T47D (cell line): Measurements from ENCODE around the gene ZC3HAV1L.
"Not testable (repeated sequence)": the region's sequence is repeated elsewhere in the genome, so short reads cannot be mapped to it uniquely, and the experiment has no call there.

Experiments
- DNase-seq, 2 experiments: peaks; one replicate each; pipeline versions ENCODE4 v3.0.0 to v3.0.0-alpha.2; 2011 to 2012; ENCODE audit warnings: low read depth in 1 of 2, low spot score in 1 of 2
- JUND ChIP-seq: IDR thresholded peaks from 2 replicates; pipeline ENCODE4 v1.6.1; 2012; ENCODE audit warnings: low read depth
- in situ Hi-C: cut with HindIII; loops from 2 replicates; pipeline ENCODE4 v1.10.0; 2016; ENCODE audit warnings: low sequenced_read_pairs, low pct_unique_long_range_greater_than_20kb

ZC3HAV1L gene

DNA sequence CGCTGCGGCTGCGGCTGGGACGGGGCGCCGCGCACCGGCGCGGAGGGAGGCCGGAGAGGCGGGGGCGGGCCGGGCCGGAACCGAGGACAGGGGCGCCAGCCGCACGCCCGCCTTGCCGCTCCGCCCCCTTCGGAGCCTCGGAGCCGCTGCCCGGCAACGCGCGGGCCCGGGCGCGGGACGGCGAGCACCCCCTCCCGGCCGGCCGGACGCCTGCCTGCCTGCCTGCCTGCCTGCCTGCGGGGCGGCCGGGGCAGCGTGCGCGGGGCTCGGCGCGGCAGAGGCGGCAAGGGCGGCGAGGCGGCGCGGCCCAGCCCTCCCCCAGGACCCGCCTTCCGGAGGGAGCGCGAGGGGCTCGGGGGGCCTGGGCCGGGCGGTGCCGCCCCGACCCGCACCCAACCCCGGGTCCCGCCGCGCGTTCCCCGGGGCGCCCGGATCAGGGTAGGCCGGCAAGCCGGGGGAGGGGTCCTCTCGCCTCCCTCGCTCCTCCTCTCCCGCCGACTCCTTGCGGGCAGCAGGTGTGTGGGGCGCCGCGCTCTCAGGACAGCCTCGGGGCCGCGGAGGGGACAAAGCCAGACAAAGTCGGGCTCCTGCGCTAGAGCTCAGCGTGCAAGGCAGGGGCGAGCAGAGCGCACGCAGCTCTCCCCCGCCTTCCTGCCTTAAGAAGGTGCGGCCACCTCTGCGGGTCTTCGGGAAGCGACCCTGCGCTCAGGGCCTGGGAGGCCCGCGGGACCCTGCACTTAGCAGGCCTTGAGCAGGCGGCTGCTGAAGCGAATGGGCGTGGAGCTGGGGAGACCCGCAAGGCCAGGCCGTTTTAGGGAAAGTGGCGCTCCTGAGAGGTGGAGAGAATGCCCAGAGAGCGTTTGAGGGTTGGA is 54.3 kb downstream of the ZC3HAV1L start, which contains the start of gene KIAA1549:
Gene KIAA1549, minus strand, starts transcription at position 58 of the 872 bp plus-strand sequence. CDS start 120 bp downstream, outside the sequence.
- no peak for TF ChIP-seq JUND
- in situ Hi-C loops: no loop called here
- DNase-seq: peak; percentile 74 to 79

DNA sequence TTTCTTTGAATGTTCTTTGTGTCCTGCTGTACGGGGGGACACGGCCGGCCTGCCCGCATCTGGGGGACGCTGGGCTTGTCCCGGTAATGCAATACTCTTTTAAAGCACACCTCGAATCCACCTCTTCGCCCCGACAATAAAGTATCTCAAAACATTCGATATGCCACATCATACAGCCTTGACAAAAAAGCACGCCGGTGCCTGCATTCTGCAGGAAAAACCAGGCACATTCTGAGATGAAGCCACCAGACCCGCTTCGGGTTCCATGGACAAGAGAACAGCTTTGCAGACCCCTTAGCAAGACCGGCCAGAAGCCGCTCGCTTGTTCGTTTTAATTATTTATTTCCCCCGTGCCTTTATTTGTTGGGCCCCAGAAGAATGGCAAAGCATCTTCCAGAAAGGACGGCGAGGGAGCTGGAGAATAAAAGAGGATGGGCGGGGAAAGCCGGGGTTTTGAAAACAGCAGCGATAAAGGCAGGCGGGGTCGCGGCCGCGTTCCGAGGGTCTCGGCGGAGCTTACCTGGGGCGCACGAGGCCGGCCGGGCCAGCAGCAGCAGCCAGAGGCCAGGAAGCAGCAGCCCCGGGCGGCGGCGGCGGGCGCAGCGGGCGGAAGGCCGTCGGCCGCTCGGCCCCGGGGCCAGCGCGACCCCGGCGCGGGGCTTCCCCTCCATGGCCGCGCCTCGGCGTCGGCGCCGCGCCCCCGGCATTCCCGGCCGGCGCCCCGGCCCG is 55.1 kb downstream of the ZC3HAV1L start:
- no peak for TF ChIP-seq JUND
- DNase-seq: no peak
- in situ Hi-C loops: no loop called here

DNA sequence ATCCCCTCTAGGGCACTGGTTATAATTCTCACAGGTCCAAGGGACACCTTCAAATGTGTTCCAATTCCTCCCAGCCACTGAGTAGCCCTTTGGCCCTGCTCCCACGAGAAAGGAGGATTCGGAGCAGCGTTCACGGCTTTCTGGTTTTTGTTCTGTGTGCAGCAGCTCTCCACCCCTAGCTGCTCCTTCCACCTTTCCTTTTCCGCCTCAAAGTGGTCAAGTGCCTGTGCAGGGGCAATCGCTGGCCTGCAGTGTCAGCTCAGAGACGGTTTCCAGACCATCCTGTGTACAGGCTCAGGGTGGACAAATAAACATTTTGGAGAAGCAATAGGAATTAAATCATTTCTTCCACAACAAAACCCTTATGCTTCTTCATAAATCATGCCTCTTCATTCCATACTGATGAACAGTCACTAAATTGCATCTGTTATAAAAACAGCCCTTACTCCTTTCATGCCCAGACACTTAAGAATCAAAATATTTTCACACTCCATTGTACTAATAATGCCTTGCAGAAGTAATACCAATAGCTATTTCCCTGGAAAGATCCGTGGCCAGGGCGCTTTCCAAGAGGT is 55.8 kb downstream of the ZC3HAV1L start:
- no peak for TF ChIP-seq JUND
- DNase-seq: no peak
- in situ Hi-C loops: no loop called here

DNA sequence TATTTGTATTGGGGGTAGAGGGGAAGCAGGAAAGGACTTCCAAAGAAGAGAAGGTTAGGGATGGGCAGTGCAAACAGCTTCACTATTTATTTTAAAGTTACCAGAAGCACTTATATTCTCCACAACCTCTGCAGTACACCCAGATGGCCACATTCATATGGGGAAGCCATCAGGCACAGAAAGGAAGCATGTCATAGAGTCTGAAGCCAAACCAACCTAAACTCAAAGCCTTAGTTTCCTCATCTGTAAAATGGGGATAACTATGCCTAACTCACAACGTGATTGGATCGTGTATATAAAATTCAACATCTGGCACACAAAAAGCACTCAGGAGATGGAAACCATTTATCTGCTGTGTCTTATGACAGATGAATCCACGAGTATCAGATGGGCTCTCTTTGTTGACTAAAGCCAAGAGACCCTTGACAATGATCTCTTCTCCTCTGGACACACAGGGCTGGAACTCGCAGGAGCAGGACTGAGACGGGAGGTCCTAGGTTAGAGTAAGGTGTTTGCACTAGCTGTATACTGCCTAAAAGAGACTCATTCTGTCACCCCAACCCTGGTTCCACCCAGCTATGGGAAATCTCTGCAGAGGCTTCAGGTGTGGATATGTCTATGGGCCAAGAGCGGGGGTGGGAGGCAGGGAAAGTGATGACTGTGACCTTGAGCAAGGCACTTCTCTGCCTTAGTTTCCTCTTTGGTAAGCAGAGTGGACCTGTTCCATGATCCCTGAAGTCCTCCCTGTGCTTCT is 56.4 kb downstream of the ZC3HAV1L start:
- no peak for TF ChIP-seq JUND
- peak in 1 of 2 experiments; percentile 43 for DNase-seq
- in situ Hi-C loops: no loop called here

DNA sequence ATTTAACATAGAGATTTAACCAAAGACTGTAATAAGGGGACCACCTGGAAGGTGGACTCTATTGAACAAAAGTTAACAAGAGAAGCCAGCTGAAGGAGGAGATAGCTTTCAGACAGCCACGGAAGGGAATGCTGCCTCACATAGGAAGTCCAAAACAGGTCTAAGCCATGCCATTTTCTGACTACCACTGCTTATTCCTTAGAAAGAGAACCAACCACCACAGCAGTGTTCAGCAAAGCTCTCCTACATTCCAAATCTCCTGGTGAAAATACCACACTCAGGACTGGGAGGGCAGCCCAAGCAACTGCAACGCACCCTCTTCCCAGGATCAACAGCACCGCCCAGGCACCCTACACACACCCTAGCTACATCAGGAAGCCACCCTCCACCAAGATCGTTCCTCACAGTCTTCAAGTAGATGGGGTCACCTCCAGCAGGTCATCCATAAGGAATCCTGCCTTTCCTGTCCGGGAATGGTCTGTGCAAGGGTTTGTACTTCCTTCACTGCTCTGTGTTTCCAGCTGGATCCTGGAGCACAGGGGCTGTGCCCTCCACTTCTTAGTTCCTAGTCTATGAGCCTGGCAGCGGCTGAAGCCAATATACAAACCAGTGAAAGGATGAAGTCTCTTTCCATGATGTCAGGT is 57.2 kb downstream of the ZC3HAV1L start:
- in situ Hi-C loops: no loop called here
- TF ChIP-seq JUND: no peak
- peak in 1 of 2 experiments; percentile 59 for DNase-seq

DNA sequence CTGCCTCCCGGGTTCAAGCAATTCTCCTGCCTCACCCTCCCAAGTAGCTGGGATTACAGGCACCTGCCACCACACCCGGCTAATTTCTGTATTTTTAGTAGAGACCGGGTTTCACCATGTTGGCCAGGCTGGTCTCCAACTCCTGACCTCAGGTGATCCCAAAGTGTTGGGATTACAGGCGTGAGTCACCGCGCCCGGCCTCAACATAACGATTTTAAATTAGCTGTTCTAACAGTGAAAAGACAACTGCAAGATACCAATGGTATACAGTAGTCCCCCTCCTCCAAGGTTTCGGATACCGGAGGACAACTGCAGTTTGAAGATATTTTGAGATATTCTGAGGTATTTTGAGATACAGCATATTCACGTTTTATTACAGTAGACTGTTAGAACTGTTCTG is 59.7 kb downstream of the ZC3HAV1L start:
- DNase-seq, in situ Hi-C loops: not testable (repeated sequence)
